ENCODE measurements around the gene ESF1.
A peak's percentile ranks its signal among the peaks of the same experiment; 100 is the strongest.
"Not testable (repeated sequence)": the region's sequence is repeated elsewhere in the genome, so short reads cannot be mapped to it uniquely, and the experiment has no call there.

ESF1 gene

GRCh38 chr20:13786143-13786828 lies 1.6 kb upstream of the ESF1 start:
- no peak for DNase-seq

GRCh38 chr20:13784271-13784892 lies 337 bp downstream of the ESF1 start:
- DNase-seq, result peak; percentile 30

- no peak for DNase-seq
Observed at GRCh38 chr20:13783528-13783927, 1.2 kb downstream of the ESF1 start.

GRCh38 chr20:13778827-13779226 lies 5.9 kb downstream of the ESF1 start:
- no peak for DNase-seq

GRCh38 chr20:13777171-13777601 lies 7.5 kb downstream of the ESF1 start:
- no peak for DNase-seq

GRCh38 chr20:13775867-13776266 lies 8.9 kb downstream of the ESF1 start:
- no peak for DNase-seq

GRCh38 chr20:13772529-13772928 lies 12.2 kb downstream of the ESF1 start:
- no peak for DNase-seq

GRCh38 chr20:13771853-13772453 lies 12.8 kb downstream of the ESF1 start:
- DNase-seq, result peak; percentile 23

- no peak for DNase-seq
Observed at GRCh38 chr20:13770141-13770540, 14.6 kb downstream of the ESF1 start.

- DNase-seq, result no peak
Observed at GRCh38 chr20:13765868-13766416, 18.8 kb downstream of the ESF1 start.

- DNase-seq, result no peak
Observed at GRCh38 chr20:13765299-13765698, 19.4 kb downstream of the ESF1 start.

- DNase-seq, result not testable (repeated sequence)
Observed at GRCh38 chr20:13760451-13760946, 24.2 kb downstream of the ESF1 start.

- DNase-seq, result no peak
Observed at GRCh38 chr20:13758884-13759283, 25.8 kb downstream of the ESF1 start.

- DNase-seq, result no peak
Observed at GRCh38 chr20:13756551-13756950, 28.2 kb downstream of the ESF1 start.

GRCh38 chr20:13755809-13756208 lies 28.9 kb downstream of the ESF1 start:
- DNase-seq, result no peak

GRCh38 chr20:13753436-13754036 lies 31.2 kb downstream of the ESF1 start:
- no peak for DNase-seq

GRCh38 chr20:13749811-13750210 lies 34.9 kb downstream of the ESF1 start:
- DNase-seq, result no peak

GRCh38 chr20:13745784-13746183 lies 38.9 kb downstream of the ESF1 start:
- no peak for DNase-seq

- no peak for DNase-seq
Observed at GRCh38 chr20:13744352-13744751, 40.4 kb downstream of the ESF1 start.

GRCh38 chr20:13741879-13742278 lies 42.8 kb downstream of the ESF1 start:
- no peak for DNase-seq

- DNase-seq, result no peak
Observed at GRCh38 chr20:13739731-13740649, 44.7 kb downstream of the ESF1 start.

- not testable (repeated sequence) for DNase-seq
Observed at GRCh38 chr20:13738187-13738586, 46.5 kb downstream of the ESF1 start.
